ENCODE data around the gene GALNT2. TPM values are rescaled to one million over a fixed set of nuclear protein-coding genes. Genes with fewer than 3 reads are reported as not detected.

The GALNT2 gene
- total RNA-seq, 1 donor from 2014 or later, result 129 TPM

DNA sequence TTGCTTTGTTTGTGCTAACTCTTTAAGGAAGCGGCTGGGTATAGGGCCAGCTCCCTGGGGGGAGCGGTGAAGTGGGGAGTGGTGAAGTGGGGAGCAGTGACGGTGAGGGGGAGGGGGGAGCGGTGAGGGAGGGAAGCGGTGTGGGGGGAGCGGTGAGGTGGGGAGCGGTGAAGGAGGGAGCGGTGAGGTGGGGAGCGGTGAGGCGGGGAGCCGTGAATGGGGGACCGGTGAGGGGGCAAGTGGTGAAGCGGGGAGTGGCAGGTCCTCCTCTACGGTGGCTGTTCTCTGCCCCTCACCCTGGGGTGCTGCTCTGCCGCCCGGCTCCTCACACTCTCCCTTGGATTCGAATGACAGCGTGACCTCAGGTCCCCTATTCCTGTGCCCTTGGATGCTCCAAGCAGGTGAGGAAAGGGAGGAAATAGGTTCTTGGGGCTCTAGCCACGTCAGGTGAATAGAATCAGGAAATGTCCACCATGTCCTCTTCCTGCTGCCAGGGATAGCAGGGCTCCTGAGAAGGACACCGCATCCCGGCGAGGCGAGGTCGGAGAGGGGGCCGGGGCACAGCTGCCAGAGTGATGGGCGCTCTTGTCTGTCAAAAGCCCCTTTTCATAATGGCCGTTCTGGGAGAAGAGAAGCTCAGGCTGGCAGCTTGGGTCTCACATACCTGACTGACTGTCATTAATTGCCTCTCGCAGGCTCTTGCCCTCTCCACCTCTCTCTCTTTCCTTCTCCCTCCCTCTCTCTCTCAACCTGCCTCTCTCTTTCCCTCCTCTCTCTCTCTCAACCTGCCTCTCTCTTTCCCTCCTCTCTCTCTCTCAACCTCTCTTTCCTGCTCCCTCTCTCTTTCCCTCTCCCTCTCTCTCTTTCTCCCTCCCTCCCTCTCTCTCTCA, 224.9 kb downstream of the GALNT2 start:
- no peak for TF ChIP-seq CTCF (IDR thresholded peaks at IDR 0.05)
- no peak overlapping the region for H3K27ac ChIP-seq
- no peak overlapping the region for H3K4me3 ChIP-seq
- no peak for DNase-seq (ENCODE audit: low spot score in 2 of 2)
- H3K36me3 ChIP-seq, result no peaks in the 10 kb centered on the region
- no peaks in the 10 kb centered on the region for H3K27me3 ChIP-seq
- H3K9me3 ChIP-seq, result no peaks in the 10 kb centered on the region
- H3K4me1 ChIP-seq, result no peaks in the 10 kb centered on the region
- intact Hi-C loops (cut with DNase I), result no loop called here

- intact Hi-C loops (cut with DNase I), result no loop called here
- no peak for DNase-seq (ENCODE audit: low spot score in 2 of 2)
- Histone ChIP-seq H3K4me1 (no peaks in the 10 kb centered on the region), H3K36me3 (no peaks in the 10 kb centered on the region), H3K27me3 (no peaks in the 10 kb centered on the region), H3K4me3 (no peak overlapping the region), H3K27ac (no peak overlapping the region), H3K9me3 (no peaks in the 10 kb centered on the region)
- no peak for TF ChIP-seq CTCF (IDR thresholded peaks at IDR 0.05)
These were observed 225.8 kb downstream of the GALNT2 start for GRCh38 chr1:230292689-230293389.

GRCh38 chr1:230293390-230293700, 226.3 kb downstream of the GALNT2 start:
- H3K36me3 ChIP-seq, result no peaks in the 10 kb centered on the region
- H3K9me3 ChIP-seq, result no peaks in the 10 kb centered on the region
- H3K27me3 ChIP-seq, result no peaks in the 10 kb centered on the region
- H3K4me3 ChIP-seq, result no peak overlapping the region
- H3K27ac ChIP-seq, result no peak overlapping the region
- no peaks in the 10 kb centered on the region for H3K4me1 ChIP-seq
- peak in 1 of 2 donors; percentile 50 for DNase-seq (ENCODE audit: low spot score in 2 of 2)
- no peak for TF ChIP-seq CTCF (IDR thresholded peaks at IDR 0.05)
- intact Hi-C loops (cut with DNase I), result no loop called here

DNA sequence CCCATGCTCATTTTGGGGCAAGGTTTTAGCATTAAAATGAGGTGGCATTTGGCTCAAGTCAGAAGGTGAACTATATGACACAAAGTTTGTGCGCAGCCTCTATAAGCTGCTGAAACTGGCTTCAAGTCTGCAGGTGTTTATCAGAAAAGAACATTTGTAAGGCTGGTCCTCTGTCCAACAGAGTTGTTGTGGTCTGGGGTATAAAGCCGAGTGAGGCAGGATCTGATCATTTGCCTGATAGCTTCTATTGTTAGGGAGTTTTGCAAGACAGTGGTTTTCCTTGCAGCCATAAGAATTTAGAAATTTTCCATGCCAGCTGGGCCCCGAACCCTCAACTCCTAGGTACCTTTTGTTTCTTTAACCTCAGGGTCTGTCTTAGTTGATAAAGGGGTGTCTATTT, 228.3 kb downstream of the GALNT2 start:
- no peak for DNase-seq (ENCODE audit: low spot score in 2 of 2)
- H3K36me3 ChIP-seq, result no peaks in the 10 kb centered on the region
- intact Hi-C loops (cut with DNase I), result no loop called here
- H3K9me3 ChIP-seq, result no peaks in the 10 kb centered on the region
- H3K27ac ChIP-seq, result no peak overlapping the region
- H3K4me1 ChIP-seq, result no peaks in the 10 kb centered on the region
- no peak for TF ChIP-seq CTCF (IDR thresholded peaks at IDR 0.05)
- H3K4me3 ChIP-seq, result no peak overlapping the region
- H3K27me3 ChIP-seq, result no peaks in the 10 kb centered on the region

GRCh38 chr1:230299191-230300006, 232.4 kb downstream of the GALNT2 start:
- Histone ChIP-seq H3K4me3 (no peak overlapping the region), H3K27ac (no peak overlapping the region), H3K9me3 (no peaks in the 10 kb centered on the region), H3K4me1 (no peaks in the 10 kb centered on the region), H3K36me3 (no peaks in the 10 kb centered on the region), H3K27me3 (no peaks in the 10 kb centered on the region)
- peak in 1 of 2 donors; percentile 54 for DNase-seq (ENCODE audit: low spot score in 2 of 2)
- TF ChIP-seq CTCF (IDR thresholded peaks at IDR 0.05), result no peak
- intact Hi-C loops (cut with DNase I), result no loop called here
